RCC 7860 (cell line): Measurements from ENCODE around the gene FBXL19.

Experiments
- DNase-seq: peaks from one replicate; pipeline ENCODE4 v3.0.0-alpha.2; 2015; ENCODE audit warnings: low spot score
- FAIRE-seq: peaks from 2 replicates; lab custom pipeline; 2012; peaks lifted over from hg19 to GRCh38; lab: Jason Lieb, UNC

Gene FBXL19

DNA sequence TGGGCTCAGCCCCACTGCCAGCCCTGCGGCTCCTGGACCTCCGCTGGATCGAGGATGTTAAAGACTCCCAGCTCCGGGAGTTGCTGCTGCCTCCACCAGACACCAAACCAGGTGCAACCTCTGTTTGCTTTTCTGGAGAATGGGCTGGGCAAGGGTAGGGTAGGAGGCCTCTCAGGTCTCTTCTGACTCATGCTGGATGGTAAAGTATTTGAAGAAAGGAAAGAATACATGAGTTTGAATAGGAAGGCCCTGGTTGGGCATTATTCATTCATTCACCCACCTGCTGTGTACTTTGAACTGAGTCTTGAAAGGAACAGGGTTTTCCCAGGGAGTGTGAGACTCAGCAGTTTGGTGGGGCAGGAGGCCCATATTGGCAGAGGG lies 19.0 kb downstream of the FBXL19 start:
- DNase-seq (no peak), FAIRE-seq (no peak)

DNA sequence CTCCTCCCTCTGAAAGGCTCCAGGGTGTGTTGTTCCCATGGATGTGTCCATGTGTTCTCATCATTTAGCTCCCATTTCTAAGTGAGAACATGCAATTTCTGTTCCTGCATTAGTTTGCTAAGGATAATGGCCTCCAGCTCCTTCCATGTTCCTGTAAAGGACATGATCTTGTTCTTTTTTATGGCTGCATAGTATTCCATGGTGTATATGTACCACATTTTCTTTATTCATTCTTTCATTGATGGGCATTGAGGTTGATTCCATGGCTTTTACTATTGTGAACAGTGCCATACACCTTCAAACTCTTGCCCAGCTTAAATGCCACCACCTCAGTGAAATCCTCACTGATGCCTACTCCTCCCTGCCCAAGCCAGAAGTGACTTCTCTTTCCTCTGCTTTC lies 21.0 kb downstream of the FBXL19 start:
- FAIRE-seq, result no peak
- DNase-seq, result no peak

DNA sequence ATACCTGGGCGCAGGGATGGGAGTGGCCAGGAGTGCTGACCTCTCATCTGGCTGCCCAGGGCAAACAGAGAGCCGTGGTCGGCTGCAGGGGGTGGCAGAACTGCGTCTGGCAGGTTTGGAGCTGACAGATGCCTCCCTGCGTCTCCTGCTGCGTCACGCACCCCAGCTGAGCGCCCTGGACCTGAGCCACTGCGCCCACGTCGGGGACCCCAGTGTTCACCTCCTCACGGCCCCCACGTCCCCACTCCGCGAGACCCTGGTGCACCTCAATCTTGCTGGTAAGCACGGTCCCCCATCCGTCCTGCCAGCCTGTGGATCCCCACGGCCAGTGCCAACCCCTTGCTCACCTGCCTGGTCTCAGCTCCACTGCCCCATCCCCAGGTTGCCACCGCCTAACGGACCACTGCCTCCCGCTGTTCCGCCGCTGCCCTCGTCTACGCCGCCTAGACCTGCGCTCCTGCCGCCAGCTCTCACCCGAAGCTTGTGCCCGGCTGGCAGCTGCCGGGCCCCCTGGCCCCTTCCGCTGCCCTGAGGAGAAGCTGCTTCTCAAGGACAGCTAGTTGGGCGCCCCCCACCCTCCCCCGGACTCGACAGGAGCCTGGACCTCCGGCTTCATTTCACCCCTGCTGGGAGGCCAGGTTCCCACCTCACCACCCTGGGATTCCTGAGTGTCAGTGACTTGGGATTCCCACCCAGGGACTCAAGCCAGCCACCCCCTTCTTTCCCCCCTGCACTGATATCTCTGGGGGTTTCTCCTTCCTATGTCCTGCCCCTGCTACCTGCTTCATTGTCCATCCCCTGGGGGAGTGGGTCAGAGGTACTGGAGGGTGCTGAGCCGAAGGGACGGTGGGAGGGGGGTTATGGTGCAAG lies 23.5 kb downstream of the FBXL19 start:
- DNase-seq (no peak), FAIRE-seq (no peak)

DNA sequence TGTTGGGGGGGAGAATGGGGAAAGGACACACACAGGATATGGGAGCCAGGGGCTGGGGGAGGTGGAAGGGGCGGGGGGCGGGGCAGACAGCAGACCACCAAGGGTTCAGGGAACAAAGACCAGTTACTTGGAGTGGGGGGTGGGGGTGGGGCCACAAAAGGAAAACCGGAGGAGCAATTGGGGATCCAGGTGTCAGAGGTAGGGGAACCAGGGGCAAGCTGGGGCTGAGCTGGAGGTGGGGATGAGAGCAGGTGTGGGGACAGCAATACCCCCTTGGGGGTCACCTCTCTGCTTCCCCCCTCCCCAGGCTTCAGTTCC lies 24.1 kb downstream of the FBXL19 start:
- DNase-seq (no peak), FAIRE-seq (no peak)

DNA sequence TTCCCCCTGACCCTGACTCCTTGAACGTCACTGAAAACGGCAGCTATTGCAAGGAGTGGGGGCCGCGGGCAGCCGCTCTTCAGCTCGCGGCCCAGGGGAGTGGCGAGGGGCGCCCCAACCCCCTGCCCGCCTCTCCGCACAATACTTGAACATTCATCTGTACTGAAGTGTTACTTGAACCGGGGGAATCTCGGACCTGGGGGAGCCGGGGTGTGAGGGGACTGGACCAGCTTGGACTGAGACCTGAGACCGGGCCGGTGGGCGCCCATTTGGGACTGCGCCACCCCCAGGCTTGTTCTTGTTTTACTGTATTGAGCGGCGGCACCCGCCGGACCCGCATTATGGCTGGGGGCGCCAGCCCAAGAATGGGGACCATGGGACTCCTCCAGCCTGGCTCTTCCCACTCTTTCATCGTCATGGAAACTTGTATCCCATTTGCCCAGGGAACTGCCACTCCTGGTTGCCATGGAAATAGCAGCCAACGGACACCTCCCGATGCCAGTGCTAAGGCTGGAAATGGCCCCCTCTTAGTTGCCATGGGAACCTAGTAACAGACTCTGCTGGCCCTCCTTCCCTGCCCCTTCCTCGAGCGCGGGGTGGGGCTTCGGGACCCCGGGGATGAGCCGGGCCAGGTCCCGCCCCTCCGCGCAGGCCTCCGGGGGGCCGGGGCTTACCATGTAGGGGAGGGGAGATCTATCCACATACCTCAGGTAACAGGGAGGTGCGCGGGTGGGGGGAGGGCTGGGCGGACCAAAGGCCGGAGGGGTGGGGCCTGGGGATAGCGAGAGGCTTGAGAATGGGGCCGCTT lies 24.7 kb downstream of the FBXL19 start:
- peak; percentile 81 for DNase-seq
- no peak for FAIRE-seq

DNA sequence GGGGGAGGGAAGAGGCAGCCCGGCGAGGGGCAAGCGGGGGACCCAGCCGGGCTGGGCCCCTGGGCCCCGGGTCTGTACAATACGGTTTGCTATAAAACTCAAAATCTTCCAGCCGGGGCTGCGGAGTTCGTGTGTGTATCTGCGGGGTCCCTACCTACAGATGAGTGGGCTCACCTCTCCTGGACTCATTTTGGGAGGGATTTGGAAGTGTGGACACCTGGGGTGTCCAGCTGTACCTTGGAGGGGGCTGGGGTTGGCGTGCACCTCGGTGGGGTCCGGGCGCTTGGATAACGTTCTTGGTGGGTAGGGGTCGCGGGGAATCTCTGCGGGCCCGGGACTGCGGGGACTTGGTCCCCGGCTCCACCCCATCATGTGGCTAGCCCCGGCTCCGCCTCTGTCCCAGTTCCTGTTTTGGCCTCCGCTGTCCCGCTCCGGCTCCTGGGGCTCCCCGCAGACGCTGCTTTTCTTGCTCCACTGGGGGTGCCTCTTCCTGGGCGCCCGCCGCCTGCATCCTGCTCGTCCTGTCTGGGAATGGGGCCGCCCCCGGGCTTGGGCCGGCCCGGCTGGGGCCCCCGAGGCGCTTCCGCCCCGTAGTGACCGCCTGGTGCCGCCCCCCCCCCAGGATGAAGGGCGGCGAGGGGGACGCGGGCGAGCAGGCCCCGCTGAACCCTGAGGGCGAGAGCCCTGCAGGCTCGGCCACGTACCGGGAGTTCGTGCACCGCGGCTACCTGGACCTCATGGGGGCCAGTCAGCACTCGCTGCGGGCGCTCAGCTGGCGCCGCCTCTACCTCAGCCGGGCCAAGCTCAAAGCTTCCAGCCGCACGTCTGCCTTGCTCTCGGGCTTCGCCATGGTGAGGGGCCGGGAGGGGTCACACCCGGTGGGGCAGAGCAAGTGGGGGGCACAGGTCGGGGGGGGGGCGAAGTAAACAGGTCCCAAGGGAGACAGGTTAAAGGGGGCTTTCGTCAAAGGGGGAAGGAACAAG lies 25.6 kb downstream of the FBXL19 start, which contains the start of gene ORAI3:
ORAI3 (plus strand) TSS at position 402 of the 983 bp plus-strand sequence; CDS start at position 624, 222 bp downstream.
- peak; percentile 36 for DNase-seq
- FAIRE-seq, result no peak

DNA sequence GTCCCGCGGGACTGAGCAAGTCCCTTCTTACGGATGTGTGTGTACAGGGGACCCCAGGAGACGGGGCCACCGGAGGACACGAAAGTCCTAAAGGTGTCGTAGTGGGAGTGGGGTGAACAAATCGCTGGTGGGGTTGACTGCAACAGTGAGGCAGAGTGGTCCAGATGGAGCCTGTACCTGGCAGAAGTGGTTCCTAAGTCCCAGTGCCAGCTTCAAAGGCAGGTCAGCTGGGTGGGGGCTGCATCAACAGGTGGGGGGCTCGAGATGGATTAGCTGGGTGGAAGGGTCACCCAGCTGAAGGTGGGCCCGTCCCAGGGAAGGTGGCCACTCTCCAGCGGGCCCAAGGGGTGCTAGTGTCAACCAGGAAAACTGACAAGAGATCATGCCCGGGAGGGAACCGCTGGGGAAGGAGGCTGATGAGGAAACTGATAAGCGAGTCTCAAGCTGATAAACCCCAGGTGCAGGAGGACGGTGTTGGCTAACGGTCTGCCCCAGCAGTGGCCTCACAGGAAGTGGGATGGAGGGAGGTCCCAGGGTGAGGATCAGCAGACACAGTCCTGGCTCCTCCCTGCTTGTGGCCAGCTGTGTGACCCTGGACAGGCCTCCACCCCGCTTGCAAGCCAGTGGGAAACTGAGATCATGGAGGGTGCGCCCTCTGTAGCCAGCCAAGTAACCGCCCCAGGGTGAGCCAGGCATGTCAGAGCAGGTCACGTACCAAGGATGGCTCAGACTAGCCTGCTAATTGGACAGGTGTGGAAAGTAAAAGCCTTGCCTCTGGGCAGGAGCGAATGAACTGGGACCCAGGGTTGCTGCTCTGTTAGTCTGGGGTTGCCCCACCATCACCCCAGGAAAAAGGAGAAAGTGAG lies 26.5 kb downstream of the FBXL19 start:
- peak; percentile 90 for FAIRE-seq
- peak; percentile 96 for DNase-seq

DNA sequence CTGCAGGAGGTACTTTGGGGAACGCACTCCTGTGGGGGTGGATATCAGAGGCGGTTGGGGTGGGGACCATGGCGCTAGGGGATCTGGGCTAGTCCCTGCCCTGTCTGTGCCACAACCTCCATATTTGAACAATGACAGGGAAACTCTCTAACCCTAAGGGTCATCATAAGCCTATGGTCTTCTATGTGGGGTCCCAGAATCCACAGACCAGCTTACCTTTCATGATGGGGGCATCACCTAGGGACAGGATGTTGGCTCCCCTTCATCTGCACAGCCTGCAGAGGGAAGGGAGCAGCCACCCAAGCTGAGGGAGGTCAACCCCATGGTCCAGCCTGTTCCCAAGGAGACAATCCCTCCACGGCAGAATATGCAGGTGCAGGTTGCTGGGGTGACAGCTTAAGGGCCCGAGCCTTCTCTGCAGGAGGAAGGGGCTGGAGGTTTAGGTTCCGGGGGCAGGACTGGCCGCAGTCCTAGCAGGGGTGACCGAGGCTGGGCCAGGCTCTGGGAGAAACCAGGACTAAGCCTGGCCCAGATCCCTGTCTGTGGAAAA lies 27.2 kb downstream of the FBXL19 start:
- no peak for DNase-seq
- FAIRE-seq, result no peak

DNA sequence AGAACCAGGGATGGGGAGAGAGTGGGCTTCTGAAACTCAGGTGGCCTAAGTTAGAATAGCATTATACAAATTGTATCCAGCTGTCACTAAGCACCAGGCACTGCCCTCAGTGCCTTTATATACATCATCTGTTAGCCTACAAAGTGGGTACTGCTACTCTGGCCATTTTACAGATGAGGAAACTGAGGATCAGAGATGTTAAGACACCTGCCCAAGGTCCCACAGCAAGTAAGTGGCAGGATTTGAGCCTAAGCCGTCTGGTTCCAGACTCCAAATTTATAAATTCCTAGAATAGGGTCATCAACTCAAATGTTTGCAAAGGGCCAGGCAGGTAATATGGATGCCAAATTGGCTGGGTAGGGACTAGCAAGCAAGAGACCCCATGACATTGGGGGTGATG lies 27.8 kb downstream of the FBXL19 start:
- no peak for FAIRE-seq
- no peak for DNase-seq

DNA sequence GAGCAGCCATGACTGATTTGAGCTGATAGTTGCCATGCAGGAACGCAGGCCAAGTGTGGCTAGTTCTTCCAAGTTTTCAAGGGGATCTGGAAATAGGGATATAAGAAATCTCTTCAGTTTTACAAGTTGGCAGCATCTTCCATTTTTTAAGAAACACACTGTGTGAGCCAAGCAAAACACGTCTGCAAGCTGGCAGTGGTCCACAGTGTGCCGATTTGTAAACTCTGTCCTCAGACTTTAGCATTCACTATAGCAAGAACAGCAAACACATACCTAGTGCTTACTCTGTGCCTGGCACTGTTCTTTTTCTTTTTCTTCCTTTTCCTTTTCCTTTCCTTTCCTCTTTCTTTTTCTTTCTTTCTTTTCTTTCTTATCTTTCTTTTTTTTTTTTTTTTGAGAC lies 28.4 kb downstream of the FBXL19 start:
- DNase-seq (no peak), FAIRE-seq (no peak)

DNA sequence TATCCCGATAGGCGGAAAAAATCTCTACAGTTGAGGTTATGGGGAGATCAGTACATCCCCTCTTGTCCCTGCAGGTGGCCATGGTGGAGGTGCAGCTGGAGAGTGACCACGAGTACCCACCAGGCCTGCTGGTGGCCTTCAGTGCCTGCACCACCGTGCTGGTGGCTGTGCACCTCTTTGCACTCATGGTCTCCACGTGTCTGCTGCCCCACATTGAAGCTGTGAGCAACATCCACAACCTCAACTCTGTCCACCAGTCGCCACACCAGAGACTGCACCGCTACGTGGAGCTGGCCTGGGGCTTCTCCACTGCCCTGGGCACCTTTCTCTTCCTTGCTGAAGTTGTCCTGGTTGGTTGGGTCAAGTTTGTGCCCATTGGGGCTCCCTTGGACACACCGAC lies 29.7 kb downstream of the FBXL19 start:
- DNase-seq, result no peak
- no peak for FAIRE-seq

DNA sequence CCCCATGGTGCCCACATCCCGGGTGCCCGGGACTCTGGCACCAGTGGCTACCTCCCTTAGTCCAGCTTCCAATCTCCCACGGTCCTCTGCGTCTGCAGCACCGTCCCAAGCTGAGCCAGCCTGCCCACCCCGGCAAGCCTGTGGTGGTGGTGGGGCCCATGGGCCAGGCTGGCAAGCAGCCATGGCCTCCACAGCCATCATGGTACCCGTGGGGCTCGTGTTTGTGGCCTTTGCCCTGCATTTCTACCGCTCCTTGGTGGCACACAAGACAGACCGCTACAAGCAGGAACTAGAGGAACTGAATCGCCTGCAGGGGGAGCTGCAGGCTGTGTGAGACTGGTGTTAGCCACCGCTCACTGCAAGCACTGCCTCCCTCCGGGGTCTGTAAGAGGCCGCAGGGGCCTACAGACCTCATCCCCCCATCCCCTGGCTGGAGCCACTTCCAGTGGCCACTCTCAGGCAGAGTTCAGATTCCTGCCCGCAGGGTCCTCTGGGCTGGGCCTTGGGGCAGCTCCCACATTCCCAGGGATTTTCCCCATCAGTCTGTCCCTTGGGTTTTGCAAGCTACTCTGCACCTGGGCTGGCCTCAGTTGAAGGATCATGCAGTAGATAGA lies 30.2 kb downstream of the FBXL19 start:
- peak; percentile 16 for DNase-seq
- no peak for FAIRE-seq

DNA sequence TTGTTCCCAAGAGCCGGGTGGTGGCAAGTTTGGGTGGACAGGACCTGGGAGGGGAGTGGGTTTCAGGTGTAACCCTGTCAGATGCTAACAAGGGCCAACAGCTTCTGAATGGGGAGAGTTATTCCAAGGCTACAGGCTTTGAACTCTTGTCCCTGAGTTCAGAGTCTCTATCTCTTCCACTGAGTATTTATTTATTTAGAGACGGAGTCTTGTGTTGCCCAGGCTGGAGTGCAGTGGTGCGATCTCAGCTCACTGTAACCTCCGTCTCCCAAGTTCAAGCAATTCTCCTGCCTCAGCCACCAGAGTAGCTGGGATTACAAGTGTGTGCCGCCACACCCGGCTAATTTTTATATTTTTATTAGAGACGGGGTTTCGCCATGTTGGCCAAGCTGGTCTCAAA lies 31.6 kb downstream of the FBXL19 start:
- DNase-seq, result no peak

DNA sequence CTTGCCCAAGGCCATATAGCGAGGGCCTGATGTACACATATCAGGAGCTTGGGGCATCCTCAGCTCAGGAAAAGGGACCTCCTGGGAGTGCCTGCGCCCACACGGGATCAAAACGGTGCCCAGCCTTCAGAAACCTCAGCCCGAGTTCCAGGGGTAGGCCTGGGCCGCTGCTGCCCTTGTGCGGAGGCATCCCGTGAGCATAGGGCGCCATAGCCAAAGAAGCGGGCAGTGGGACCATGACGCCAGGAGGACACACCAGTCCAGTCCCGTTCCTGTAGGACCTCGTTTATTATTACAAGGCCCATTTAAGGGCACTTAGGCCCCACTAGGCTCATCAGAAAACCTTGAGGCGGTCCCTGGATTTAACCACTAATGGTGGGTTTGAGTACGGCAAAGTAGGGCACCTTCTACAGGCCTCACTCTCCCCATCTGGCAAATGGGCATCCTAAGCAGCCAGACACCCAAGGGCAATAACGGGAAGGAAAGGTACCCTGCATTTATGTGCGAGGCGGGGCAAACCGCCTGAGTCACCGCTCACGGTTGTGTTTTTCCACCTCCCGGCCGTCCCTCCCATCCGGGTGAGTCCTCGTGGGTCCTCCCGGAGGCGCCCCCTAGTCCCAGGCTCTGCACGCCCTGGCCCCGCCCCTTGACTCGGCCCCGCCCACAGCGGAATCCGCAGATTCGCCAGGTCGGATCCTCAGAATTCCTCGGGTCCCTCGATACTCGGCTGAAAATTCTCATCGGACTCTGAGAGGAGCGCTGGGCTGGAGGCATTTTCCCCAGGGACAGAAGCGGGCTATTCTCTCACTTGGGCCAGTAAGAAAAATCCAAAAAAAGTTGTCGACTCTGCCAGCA lies 33.5 kb downstream of the FBXL19 start:
- FAIRE-seq, result no peak
- DNase-seq, result peak; percentile 82

More for the DNA sequence above, 31.6 kb downstream of the FBXL19 start:
- no peak for FAIRE-seq

DNA sequence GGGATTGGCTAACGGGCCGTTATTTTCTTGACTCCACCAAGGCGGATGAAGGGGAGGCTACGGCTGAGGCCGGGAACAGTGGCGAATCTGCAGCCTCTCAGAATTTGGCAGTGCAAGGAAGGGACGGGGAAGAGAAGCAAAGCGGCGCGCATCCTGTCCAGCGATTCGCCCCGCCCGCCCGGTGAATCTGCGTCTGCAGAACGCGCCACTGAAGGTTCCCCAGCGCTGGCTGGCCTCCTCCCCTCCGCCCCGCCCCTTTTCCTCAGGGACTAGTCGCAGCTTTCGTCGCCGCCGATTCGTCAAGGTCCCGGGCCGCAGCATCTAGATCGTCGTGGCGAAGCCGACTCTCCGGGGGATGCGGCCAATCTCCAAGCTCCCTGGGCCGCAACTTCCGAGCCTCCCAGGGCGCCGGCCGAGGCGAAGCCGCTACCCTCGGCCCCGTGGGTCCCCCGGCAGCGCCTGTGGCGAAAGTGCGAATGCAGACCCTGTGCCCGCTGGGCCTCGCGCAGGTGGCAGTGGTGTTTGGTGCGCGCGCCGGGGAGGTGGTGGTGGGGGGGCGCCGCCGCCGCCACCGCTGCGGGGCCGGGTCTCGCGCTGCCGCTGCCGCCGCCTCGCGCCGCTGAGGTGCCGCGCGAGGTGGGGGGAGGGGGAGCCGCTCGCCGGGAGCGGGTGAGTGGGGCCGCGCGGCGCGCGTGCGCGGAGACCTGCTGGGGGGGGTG lies 34.2 kb downstream of the FBXL19 start, which contains the start of gene SETD1A:
SETD1A (plus strand) TSS at position 299 of the 719 bp plus-strand sequence. CDS start 978 bp downstream, outside the sequence.
- DNase-seq, result peak; percentile 88
- FAIRE-seq, result no peak

DNA sequence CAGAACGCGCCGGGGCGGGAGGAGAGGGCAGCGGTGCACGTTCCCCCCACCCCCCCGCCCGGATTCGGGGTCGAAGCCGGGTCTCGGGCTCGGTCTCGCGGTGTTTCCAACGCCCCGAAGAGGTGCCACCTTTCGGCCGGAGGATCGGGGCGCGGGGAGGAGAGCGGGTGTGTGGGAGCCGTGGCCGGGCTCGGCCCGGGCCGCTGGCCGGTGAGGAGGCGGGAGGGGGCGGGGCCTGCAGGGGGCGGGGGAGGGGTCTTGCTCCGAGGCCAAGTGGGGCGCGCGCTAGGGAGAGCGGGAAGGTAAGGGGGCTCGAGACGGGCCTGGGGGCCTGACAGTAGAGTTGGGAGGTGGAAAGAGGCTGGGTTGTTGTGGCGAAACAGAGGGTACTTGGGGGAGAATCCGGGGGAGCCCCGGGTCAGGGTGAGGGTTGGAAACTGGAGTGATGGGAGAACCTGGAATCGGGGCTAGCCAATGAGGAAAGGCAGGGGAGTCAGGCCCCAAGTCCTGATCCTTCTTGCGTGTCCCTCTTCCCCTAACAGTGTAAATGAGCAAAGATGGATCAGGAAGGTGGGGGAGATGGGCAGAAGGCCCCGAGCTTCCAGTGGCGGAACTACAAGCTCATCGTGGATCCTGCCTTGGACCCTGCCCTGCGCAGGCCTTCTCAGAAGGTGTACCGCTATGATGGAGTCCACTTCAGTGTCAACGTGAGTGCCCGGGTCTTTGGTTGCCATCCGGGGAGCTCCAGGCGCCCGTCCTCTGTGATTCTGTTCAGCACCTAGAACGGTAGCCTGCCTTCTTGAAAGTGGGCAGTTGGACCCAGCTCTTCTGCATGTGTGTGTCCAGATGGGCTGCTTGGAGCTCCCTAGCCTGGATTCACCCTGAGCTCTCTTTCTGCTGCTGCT lies 35.1 kb downstream of the FBXL19 start:
- DNase-seq, result peak; percentile 18
- no peak for FAIRE-seq
